ENCODE data around the gene KCNQ1.

Gene KCNQ1

DNA sequence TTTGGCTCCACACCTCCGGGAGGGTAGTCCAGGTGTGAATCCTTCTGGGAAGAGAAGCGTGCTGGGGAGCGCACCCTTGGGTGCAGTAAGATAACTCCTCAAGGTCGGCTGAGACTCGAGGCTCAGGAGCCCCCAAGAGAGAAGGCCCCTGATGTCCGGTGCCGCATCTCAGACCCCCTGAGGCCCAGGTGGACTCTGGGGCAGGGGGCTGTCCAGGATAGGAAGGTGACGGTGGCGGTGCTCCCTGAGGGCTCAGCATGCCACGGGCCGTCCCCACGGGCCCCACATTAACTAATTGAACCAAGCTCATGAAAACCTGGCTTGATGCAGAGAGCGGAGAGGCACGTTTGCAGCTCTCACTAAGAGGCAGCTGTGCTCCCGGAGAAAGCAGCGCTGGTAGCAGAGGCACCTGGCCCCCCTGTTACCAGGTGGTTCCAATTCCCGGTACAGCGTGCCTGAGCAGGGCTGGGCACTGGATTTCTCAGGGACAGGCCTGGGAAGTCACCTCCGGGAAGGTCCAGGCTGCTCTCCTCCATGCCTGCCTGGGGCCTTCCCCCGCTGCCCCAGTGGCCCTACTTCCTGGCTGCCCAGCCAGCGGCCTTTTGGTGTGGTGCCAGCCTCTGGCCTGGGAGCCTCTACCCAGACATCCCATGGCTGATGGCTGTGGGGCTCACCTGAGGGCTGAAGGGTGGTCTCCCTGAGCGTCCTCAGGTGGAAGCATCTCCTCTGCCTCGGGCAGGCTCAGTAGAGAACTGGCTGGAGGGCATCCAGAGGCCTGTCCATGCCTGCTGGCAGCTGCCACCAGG is 1.1 kb downstream of the KCNQ1 start:
- no peak for DNase-seq

- DNase-seq, result no peak
Measured at GRCh38 chr11:2446590-2447252, 1.9 kb downstream of the KCNQ1 start.

DNA sequence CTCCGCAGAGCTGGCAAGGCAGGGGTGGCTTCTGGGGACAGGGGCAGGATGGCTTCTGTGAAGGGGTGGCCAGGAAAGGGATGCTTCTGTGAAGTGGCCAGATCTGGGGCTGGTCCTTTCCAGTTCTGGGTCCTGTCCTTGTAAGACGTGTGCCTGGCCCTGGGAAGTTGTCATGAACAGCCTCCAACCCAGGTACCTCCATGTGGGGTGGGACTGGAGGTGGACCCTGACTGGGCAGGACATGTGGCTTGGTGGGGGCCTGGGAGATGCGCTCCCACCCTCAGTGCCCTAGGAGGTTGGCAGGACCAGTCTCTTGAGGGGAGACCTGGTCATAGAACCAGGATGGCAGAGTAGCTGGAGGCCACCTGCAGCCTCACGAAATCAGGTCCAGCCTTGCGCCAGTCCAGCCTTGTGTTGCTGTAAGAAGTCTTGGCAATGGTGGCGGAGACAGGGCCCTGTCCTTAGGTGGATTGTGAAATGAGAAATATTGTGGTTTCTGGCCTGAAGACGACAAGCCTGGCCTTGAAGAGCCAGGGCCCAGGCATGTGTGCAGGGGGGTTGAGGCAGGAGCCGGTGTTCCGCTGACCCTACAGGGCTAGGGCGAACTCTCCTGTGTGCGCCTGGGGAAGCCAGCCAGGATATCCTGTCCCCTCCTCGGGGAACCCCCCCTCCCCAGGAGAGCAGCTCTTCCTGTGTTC is 2.6 kb downstream of the KCNQ1 start:
- no peak for DNase-seq

DNA sequence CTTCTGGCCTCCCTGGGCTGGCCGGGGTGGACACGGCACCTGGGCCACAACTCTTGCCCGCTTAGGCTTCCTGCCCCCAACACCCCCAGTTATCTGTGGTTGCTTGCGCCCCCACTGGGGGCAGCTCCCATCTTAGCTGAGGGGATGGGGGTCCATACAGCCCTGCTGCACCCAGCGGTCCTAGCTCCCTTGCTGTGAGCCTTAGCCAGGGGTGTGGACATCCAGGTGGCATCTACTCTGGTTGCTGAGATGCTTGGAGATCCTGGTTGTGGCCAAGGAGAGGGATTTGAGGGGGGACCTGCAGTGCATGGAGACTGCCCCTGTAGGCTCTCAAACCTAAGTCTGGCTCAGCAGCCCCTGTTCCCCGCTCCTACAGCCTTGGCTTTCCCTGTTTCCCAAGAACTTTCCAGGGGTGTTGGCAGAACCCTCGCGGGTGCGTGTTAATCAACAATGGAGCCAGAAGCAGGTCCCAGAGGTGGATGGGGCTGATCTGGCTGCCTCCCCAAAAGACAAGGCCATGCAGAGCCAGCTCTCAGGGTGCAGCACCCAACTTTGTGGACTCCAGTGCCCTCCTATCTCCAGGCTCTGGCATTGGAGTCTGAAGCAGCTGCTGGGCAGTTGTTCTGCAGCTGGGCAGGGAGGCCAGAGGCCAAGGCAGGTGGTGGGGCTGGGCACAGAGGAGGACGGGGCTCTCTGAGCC is 3.3 kb downstream of the KCNQ1 start:
- no peak for DNase-seq

GRCh38 chr11:2448661-2449547 is 4.1 kb downstream of the KCNQ1 start:
- DNase-seq, result no peak

GRCh38 chr11:2449548-2450320 is 4.9 kb downstream of the KCNQ1 start:
- no peak for DNase-seq

- no peak for DNase-seq
Measured at GRCh38 chr11:2450321-2451041, 5.7 kb downstream of the KCNQ1 start.

- DNase-seq, result no peak
Measured at GRCh38 chr11:2451336-2451735, 6.5 kb downstream of the KCNQ1 start.

DNA sequence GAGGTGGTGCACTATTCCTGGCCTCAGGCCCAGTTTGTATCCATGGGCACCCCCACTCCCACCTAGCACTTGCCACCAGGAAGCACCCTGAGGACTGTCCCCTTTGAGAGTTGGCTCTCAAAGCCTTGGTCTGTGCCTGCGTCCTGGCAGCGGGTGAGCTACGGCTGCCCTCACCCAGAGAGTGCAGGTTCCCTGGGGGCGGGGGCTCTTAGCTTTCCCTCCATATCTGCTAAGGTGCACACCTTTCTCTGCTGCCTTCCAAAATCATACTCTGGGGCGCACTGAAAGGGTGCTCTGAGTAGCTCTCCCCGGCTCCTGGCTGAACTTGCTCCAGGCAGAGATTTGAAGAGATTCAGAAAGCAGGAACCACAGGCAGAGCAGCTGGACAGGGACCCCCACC is 7.1 kb downstream of the KCNQ1 start:
- no peak for DNase-seq

DNA sequence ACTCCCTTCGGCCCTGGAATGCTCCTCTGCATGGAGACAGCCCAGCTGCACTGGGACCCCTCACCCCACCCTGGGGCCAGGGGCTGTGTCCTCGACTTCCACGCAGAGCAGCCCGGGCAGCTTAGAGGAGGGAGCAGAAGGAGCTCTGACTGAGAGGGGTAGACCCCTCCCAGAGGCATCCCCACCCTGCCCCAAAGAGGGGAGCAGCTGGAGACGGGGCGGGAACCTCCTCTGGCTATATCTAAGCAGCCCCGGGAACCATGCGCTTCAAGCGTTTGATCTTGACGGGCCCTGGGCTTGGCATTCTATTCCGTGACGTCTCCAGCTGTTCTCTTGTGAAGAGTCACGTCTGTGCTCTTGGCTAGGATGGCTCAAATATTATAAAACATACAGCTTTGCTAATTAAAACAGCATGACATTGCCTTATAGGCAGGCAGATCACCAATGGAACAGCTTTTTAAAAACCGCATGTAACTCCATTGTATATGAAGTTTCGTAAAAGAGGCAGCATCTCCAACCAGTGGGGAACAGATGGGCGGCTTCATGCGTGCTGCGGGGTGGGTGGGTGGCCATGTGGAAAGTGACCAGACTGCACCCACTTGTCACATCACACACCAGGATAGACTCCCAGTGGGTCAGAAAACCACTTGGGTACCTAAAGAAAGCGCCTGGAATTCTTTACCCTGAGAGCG is 7.7 kb downstream of the KCNQ1 start:
- no peak for DNase-seq

- no peak for DNase-seq
Measured at GRCh38 chr11:2453436-2453835, 8.6 kb downstream of the KCNQ1 start.

DNA sequence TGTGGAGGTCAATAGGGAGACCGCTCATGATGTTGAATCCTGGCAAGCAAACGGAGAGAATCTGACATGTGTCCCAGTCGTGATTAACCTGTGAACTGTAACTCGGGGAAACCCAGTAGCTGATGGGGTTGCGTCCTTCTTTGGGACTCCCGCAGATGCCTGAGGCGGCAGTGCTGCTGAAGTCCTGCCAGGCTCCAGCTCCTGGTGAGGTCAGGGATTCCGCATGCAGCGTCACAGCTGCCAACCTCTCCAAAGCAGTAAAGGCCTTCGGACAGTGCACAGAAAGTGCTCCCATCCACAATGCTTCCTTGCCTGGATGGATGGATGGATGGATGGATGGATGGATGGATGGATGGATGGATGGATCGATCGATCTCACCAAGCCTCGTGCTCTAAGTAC is 13.5 kb downstream of the KCNQ1 start:
- no peak for DNase-seq

DNA sequence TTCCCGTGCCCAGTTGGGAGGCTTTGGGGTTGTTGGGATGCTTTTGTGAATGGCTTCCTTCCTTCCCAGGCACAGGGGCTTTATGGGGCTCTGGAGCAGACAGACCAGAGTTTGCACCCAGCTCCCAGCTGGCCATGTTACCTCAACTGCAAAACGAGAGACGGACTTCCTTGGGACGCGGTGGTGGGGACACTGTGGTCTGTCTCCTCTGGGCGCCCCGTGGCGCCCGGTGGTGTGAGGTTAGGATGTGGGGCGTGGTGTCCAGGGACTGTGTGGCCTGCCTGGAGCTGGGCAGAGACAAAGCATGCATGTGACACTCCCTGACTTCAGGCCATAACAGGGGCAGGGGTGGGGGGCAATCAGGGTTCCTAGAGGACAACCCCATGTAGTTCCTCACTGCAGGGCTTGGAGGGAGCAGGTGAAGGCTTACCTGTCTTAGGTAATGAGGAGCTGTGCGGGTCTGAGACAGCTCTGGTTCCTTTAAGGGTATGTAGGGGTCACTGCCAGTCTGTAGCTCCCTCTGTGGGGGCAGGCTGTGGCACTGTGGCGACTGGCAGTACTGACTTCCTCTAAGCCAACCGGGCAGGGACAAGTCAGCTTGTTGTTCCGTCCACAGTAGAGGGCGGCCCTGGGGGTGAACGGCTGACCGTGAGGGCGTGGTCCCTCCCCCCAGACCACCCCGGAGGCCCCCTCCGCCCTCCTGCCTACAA is 14.4 kb downstream of the KCNQ1 start:
- DNase-seq, result no peak

GRCh38 chr11:2459796-2460531 is 15.2 kb downstream of the KCNQ1 start:
- DNase-seq, result no peak

- no peak for DNase-seq
Measured at GRCh38 chr11:2460540-2461252, 15.9 kb downstream of the KCNQ1 start.

DNA sequence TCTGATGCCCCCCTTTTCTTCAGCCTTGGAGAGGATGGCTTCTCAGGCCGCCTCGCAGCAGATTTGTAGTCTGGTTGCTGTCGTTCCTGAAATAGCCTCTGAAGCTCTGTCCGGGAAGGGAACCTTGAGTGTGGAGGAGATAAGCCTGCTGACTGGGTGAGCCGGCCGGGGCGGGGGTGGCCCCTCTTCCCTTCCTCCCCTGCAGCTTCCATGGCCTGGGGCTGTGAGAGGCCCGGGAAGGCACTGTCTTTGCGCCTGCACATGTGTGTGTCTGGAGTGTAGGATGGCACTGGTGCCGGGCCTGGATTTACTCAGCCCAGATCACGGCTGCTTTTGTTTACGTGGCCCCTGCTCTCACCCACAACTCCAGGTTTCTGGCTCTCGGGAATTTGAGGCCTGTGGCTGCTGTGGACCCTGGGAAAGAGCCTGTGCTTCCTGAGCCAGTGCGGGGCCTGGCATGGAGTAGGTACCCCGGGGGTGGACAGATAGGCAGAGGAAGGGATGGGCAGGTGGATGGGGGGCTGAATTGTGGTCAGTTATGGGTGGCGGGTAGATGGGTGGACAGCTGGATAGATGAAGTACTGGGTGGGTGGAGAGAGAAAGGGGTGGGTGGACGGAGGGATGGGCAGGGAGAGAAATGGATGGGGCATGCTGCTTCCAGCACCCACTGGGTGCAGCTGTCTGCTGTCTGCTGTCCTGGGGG is 16.6 kb downstream of the KCNQ1 start:
- DNase-seq, result no peak

DNA sequence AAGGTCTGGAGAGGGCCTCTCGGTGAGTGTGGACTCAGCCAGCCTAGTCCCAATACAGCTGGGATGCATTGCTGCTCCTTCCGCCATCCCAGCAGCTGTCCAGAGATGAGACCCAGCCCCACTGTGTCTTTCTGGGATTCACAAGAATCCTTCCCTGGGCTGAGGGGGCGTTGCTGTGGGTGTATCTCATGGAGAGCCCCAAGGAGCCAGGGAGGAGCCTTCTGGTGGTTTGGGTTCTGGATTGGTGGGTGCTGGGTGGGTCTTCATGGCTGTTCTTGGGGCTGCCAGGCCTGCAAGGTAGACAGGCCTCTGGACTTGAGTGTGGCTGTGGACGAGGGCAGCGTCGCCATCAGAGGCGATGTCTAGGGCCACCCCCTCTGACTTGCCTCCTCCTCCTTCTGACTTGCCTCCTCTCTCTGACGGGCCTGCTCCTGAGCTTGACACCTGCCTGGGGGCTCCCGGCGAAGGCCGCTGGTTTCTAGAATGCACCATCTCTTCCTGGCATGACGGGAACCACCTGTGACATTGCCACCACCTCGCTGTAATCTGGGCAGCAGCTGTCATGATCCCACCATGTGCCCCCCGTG is 17.2 kb downstream of the KCNQ1 start:
- no peak for DNase-seq

Measured in CD4-positive, alpha-beta T cell treated with Interleukin-17A for 1 hour (primary cell).